Muscle layer of duodenum (tissue), 2 donors: ENCODE data around the gene NR2F1.

ENCODE experiments used
- H3K27ac ChIP-seq: one replicate; pipeline ENCODE4 v1.7.0; 2013; ENCODE audit warnings: mild to moderate bottlenecking, low read length
- H3K27me3 ChIP-seq: one replicate; pipeline ENCODE4 v1.7.0; 2013; ENCODE audit warnings: low read depth, mild to moderate bottlenecking, control low read depth, low read length
- H3K36me3 ChIP-seq, 2 donors: one replicate each; pipeline ENCODE4 v1.7.0; 2013; ENCODE audit warnings: low read length in 2 of 2, control low read depth in 1 of 2, mild to moderate bottlenecking in 1 of 2; ENCODE audit not compliant: insufficient read depth in 2 of 2, control insufficient read depth in 1 of 2
- H3K4me1 ChIP-seq, 2 donors: one replicate each; pipeline ENCODE4 v1.7.0; 2013; ENCODE audit warnings: low read length in 2 of 2, mild to moderate bottlenecking in 2 of 2, control low read depth in 1 of 2, moderate library complexity in 1 of 2; ENCODE audit not compliant: insufficient read depth in 2 of 2, control insufficient read depth in 1 of 2
- H3K4me3 ChIP-seq, 2 donors: one replicate each; pipeline ENCODE4 v1.7.0; 2013; ENCODE audit warnings: low read length in 2 of 2, low read depth in 1 of 2, mild to moderate bottlenecking in 1 of 2
- H3K9me3 ChIP-seq, 2 donors: one replicate each; pipeline ENCODE4 v1.7.0; 2013; ENCODE audit warnings: low read length in 2 of 2, control low read depth in 1 of 2, mild to moderate bottlenecking in 1 of 2; ENCODE audit not compliant: control insufficient read depth in 1 of 2
- donor health status: healthy.

The NR2F1 gene

GRCh38 chr5:93602241-93603077 is 19.4 kb downstream of the NR2F1 start:
- H3K27me3 ChIP-seq: peaks cover 82% of the 10 kb centered on the region
- H3K9me3 ChIP-seq: no peaks in the 10 kb centered on the region
- H3K4me3 ChIP-seq: no peak overlapping the region
- peaks cover 0 to 7% of the 10 kb centered on the region in 2 donors for H3K4me1 ChIP-seq
- no peaks in the 10 kb centered on the region for H3K36me3 ChIP-seq
- no peak overlapping the region for H3K27ac ChIP-seq

GRCh38 chr5:93603078-93603792 is 20.2 kb downstream of the NR2F1 start:
- no peak overlapping the region for H3K27ac ChIP-seq
- H3K4me1 ChIP-seq: peaks cover 4 to 15% of the 10 kb centered on the region in 2 donors

GRCh38 chr5:93603793-93604643 is 21.0 kb downstream of the NR2F1 start:
- Histone ChIP-seq H3K27me3 (peaks cover 88% of the 10 kb centered on the region), H3K4me1 (peaks cover 4 to 17% of the 10 kb centered on the region in 2 donors), H3K9me3 (no peaks in the 10 kb centered on the region), H3K4me3 (no peak overlapping the region), H3K36me3 (no peaks in the 10 kb centered on the region), H3K27ac (no peak overlapping the region)

More at GRCh38 chr5:93603078-93603792, 20.2 kb downstream of the NR2F1 start:
- peaks cover 88% of the 10 kb centered on the region for H3K27me3 ChIP-seq
- H3K4me3 ChIP-seq: no peak overlapping the region
- no peaks in the 10 kb centered on the region for H3K36me3 ChIP-seq
- H3K9me3 ChIP-seq: no peaks in the 10 kb centered on the region

GRCh38 chr5:93604644-93605515 is 21.9 kb downstream of the NR2F1 start:
- Histone ChIP-seq H3K27ac (no peak overlapping the region), H3K36me3 (no peaks in the 10 kb centered on the region), H3K4me3 (no peak overlapping the region), H3K4me1 (peaks cover 4 to 17% of the 10 kb centered on the region in 2 donors), H3K27me3 (peaks cover 88% of the 10 kb centered on the region), H3K9me3 (no peaks in the 10 kb centered on the region)

- Histone ChIP-seq H3K27ac (no peak overlapping the region), H3K9me3 (peaks cover 0 to 4% of the 10 kb centered on the region in 2 donors), H3K36me3 (no peaks in the 10 kb centered on the region), H3K4me3 (no peak overlapping the region), H3K27me3 (peaks cover 88% of the 10 kb centered on the region), H3K4me1 (peaks cover 4 to 17% of the 10 kb centered on the region in 2 donors)
These were observed 23.3 kb downstream of the NR2F1 start for GRCh38 chr5:93606382-93606752.

GRCh38 chr5:93607367-93608258 is 24.6 kb downstream of the NR2F1 start:
- Histone ChIP-seq H3K9me3 (peaks cover 0 to 4% of the 10 kb centered on the region in 2 donors), H3K4me1 (peaks cover 4 to 17% of the 10 kb centered on the region in 2 donors), H3K27ac (no peak overlapping the region), H3K36me3 (no peaks in the 10 kb centered on the region), H3K4me3 (peak overlapping the region in 1 of 2 donors; percentile 9), H3K27me3 (peaks cover 85% of the 10 kb centered on the region)

- no peaks in the 10 kb centered on the region for H3K36me3 ChIP-seq
- peaks cover 4 to 21% of the 10 kb centered on the region in 2 donors for H3K4me1 ChIP-seq
- peaks cover 83% of the 10 kb centered on the region for H3K27me3 ChIP-seq
- H3K9me3 ChIP-seq: peaks cover 0 to 4% of the 10 kb centered on the region in 2 donors
- H3K27ac ChIP-seq: no peak overlapping the region
- H3K4me3 ChIP-seq: no peak overlapping the region
These were observed 25.8 kb downstream of the NR2F1 start for GRCh38 chr5:93608855-93609254.

- H3K9me3 ChIP-seq: peaks cover 0 to 4% of the 10 kb centered on the region in 2 donors
- H3K27ac ChIP-seq: no peak overlapping the region
- peaks cover 82% of the 10 kb centered on the region for H3K27me3 ChIP-seq
- no peaks in the 10 kb centered on the region for H3K36me3 ChIP-seq
- no peak overlapping the region for H3K4me3 ChIP-seq
- H3K4me1 ChIP-seq: peaks cover 4 to 15% of the 10 kb centered on the region in 2 donors
These were observed 26.7 kb downstream of the NR2F1 start for GRCh38 chr5:93609762-93610161.

- Histone ChIP-seq H3K36me3 (no peaks in the 10 kb centered on the region), H3K27me3 (peaks cover 75% of the 10 kb centered on the region), H3K4me3 (no peak overlapping the region), H3K27ac (no peak overlapping the region), H3K9me3 (peaks cover 0 to 4% of the 10 kb centered on the region in 2 donors), H3K4me1 (peaks cover 4 to 15% of the 10 kb centered on the region in 2 donors)
These were observed 27.7 kb downstream of the NR2F1 start for GRCh38 chr5:93610581-93611272.
